NCI-H2171 treated with DMSO at 0.1 percent for 48 hours (cell line): ENCODE measurements around the gene TTBK2.
"Not testable (repeated sequence)": the region's sequence is repeated elsewhere in the genome, so short reads cannot be mapped to it uniquely, and the experiment has no call there.

ENCODE experiments used
- DNase-seq: peaks from one replicate; lab custom pipeline; 2025; lab: John Stamatoyannopoulos, UW

The TTBK2 gene

GRCh38 chr15:42920519-42921341, at the start of gene TTBK2:
Gene TTBK2, minus strand, starts transcription at chr15:42920778. Its CDS starts 42,161 bp downstream, at chr15:42878617.
- DNase-seq: peak; percentile 99

- DNase-seq: no peak
These were observed 43.9 kb upstream of the TTBK2 start for GRCh38 chr15:42964476-42964875.

- DNase-seq: no peak
These were observed 34.9 kb upstream of the TTBK2 start for GRCh38 chr15:42955518-42955917.

DNA sequence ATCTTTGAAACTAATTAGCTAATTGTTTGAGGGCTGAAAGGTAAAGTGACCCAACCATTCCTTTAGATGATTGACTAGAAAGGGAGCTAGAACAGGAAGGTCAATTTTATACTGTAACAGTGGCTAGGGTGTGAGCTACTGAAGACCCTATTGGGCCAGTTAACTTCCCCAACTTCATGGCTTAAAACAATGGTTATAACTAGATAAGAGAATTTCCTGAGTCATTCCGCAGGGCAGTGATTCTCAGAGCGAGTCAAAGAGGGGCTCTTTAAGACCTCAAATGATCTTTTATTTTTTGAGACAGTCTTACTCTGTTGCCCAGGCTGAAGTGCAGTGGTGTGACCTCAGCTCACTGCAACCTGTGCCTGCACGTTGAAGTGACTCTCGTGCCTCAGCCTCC, 33.7 kb upstream of the TTBK2 start:
- no peak for DNase-seq

GRCh38 chr15:42948898-42949297, 28.3 kb upstream of the TTBK2 start:
- not testable (repeated sequence) for DNase-seq

DNA sequence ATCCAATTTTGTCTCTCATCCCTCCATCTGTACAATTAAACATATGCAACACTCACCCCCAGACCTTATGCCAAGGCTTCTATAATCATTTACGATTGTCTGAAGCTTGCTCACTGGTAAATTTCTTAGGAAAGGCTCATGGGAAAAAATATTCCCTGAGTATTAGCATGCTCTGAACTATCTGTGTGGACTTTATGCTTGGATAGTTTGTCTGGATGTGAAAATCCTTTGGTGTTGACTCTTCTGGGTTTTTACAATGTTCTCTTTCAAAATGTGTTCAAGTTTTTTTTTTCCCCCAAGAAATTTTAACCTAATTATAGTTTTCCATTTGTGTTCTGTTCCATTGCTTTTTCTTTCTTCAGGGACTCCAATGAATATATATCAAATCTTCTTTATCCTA, 19.9 kb upstream of the TTBK2 start:
- DNase-seq: no peak

- DNase-seq: no peak
These were observed 19.3 kb upstream of the TTBK2 start for GRCh38 chr15:42939841-42940240.

DNA sequence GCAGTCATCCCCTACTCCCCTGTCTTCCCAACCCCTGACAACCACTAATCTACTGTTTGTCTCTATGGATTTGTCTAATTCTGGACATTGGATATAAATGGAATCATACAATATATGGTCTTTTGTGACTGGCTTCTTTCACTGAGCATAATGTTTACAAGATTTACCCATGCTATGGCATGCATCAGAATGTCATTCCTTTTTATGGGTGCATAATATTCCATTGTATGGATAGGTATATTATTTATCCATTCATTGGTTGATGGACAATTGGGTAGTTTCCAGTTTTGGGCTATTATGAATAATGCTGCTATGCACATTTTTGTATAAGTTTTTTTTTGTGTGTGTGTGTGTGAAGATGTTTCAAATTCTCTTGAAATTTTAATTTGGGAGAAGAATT, 16.6 kb upstream of the TTBK2 start:
- DNase-seq: no peak

GRCh38 chr15:42933886-42934667, 13.5 kb upstream of the TTBK2 start:
- DNase-seq: no peak

- no peak for DNase-seq
These were observed 12.4 kb upstream of the TTBK2 start for GRCh38 chr15:42932833-42933515.

DNA sequence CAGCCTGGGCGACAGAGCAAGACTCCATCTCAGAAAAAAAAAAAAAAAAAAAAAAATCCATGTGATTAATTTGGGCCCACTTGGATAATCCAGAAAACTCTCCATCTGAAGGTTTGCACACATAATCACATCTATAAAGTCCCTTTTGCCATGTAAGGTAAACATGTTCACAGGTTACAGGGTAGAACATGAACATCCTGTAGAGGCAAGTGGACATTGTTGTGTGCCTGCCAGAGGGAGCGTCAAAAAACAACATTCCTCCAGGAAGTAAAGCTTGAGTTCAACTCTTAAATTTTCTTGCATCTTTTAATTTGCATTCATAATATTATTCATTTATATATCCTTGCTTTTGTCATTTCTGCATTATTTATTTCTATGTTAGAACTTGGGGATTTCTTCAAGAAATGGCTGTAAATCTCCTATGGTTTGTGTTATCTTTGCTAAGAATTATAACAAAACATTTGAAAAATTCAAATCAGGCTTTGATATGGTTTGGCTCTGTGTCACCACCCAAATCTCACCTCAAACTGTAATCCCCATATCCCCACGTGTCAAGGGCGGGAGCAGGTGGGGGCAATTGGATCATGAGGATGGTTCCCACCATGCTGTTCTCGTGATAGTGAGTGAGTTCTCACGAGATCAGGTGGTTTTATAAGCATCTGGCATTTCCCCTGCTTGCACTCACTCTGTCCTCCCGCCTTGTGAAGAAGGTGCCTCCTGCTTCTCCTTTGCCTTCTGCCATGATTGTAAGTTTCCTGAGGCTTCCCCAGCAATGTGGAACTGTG, 11.3 kb upstream of the TTBK2 start:
- DNase-seq: no peak

DNA sequence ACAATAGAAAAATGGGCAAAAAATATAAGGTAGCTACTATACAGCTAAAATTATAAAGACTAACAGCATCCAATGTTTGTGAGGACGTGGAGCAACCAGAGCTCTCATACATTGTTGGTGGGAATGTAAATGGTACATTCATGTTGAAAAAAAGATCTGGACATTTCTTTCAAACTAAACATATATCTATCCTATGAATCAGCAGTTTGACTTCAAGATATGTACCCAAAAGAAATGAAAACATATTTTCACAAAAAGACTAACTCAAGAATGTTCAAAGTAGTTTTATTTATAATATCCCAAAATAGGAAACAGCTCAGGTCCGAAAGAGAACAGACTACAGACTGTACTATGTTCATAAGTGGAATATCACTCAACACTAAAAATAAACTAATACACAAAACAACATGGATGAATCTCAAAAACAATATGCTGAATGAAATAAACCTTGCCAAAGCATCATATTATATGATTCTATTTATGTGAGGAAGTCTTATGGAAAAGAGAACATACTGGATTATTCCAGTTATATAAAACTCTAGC, 8.8 kb upstream of the TTBK2 start:
- no peak for DNase-seq

- no peak for DNase-seq
These were observed 759 bp upstream of the TTBK2 start for GRCh38 chr15:42921342-42921731.

DNA sequence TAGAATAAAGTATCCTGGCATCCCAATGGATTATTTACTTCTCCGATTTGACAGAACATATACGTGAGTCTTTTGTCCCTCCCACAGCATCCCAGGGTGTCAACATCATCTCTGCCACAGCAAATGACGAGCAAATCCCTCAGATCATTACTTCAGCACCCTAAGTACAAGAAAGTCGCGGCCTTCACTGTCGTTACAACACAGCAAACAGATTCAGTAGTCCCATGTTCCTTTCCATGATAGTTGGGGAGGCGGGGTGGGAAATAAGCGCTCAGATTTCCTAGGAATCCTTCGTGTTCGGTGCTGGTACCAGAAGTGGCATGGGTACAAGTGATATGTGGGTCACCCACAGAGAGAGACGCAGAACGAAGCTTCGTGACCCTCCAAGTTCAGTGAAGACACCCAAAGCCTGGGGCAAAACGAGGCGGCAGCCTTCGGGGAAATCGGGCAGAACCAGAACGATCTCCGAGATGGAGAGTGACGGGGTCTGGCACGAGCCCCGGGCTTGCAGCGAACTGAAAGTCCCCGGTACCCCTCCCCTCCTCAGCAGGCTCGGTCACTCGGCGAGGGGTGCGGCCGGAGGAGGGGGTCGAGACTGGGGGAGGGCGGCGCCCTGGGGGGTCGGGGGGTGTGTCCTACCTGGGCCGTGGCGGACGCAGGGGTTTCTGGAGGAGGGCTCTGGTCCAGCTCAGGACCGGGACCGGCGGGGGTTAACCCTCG, 619 bp downstream of the TTBK2 start:
- peak; percentile 47 for DNase-seq

DNA sequence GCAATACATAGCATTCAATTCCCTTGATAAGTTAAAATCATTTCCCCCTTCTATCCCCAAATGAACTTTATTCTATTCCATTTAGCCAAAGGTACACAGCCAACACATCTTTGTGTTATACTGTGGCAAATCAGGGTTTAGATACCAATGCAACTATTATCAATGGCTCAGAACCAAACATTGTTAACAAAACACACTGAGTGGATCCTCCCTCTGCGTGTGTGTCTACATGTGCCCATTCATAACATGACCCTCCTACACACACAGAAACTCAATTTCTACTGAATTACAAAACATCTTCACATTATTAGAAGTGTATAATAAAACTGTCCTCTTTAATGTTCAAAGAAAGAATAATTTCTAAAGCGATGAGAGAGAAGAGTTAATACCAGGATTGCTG, 1.3 kb downstream of the TTBK2 start:
- DNase-seq: no peak

- DNase-seq: no peak
These were observed 2.5 kb downstream of the TTBK2 start for GRCh38 chr15:42918047-42918446.

DNA sequence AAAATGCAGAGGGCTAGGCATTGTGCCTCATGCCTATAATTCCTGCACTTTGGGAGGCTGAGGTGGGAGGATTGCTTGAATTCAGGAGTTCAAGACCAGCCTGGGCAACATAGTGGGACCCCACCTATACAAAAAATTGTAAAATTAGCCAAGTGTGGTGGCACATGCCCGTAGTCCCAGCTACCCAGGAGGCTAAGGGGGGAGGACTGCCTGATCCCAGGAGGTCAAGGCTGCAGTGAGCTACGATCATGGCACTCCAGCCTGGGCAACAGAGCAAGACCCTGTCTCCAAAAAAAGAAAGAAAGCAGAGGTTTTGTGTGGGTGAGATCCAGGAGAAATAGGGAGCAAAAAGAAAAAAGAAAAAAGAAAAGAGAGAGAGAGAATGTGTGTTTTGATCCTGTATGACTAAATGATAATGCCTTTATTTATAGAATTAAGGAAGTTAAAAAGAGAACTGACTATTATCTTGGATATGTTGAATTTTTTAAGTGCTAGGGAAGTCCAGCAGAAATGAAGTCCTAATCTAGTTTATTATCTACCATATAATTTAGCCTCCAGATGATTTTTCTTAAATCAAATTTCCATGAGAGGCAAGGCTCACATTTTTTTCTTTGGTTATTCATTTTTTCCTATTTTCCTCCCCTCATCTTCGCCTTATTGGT, 4.8 kb downstream of the TTBK2 start:
- DNase-seq: no peak

DNA sequence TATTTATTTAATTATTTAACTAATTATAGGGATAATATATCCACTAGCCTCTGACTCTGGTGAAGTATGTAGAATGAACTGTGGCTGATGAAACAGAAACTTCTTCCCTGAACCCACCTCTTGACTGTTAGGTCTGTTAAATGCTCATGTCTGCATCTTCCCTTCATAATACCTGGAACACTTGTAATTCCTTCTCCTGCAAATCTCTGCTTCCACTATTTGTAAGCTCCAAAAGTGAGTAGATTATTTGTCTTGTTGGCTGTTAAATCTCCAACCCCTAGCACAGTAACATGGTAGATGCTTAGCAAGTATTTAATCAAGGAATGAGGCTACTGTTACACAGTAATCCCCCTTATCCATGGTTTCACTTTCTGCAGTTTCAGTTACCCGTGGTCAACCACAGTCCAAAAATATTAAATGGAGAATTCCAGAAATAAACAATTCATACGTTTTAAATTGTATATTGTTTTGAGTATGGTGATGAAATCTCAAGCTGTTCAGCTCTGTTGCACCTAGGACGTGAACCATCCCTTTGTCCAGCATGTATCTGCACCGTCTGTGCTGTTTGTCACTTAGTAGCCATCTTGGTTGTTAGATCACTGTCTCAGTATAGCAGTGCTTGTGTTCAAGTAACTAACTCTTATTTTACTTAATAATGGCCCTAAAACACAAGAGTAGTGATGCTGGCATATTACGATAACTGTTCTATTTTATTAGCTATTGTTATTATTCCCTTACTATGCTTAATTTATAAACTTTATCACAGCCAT, 5.7 kb downstream of the TTBK2 start:
- DNase-seq: no peak

DNA sequence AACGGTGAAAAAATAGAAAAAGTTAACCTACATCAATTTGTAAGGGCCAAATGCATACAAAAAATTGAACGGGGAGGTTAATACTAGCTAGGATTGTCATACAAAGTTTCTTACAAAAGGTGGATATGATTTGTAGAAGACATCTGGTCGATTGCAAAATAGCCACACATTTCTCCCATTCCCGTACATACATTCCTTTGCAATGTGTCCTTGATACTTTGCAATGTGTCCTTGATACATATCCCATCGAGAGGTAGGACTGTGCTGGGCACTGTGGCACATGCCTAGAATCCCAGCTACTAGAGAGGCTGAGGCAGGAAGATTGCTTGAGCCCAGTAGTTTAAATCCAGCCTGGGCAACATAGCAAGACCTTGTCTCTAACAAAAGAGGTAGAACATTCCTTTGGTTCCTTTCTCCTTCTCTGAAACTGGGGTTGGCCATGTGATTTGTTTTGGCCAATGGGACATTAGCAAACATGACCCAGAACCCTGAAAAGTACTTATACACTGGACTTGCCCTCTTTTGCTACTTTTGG, 9.5 kb downstream of the TTBK2 start:
- no peak for DNase-seq
